Naive thymus-derived CD8-positive, alpha-beta T cell (primary cell): ENCODE measurements around the gene PTBP2. TPM values are rescaled to one million over a fixed set of nuclear protein-coding genes. Genes with fewer than 3 reads are reported as not detected.
A peak's percentile ranks its signal among the peaks of the same experiment; 100 is the strongest.
"Not testable (repeated sequence)": the region's sequence is repeated elsewhere in the genome, so short reads cannot be mapped to it uniquely, and the experiment has no call there.

Source experiments
- ATAC-seq, 2 donors: fragments of 150-1000 bp; cut with Tn5 transposase in 1 of 2; sonication (Bioruptor Pico), chemical (Tn5 transposase) in 1 of 2; 1 replicate in 1 of 2; 2 replicates in 1 of 2; pipeline ENCODE4 v1.10.0; 2021; ENCODE audit warnings: mild to moderate bottlenecking in 2 of 2, moderate library complexity in 2 of 2
- POLR2A ChIA-PET: fragments of 350-600 bp; sonication (Branson Sonifier 250); formaldehyde crosslinking; loops from one replicate; lab custom pipeline; 2021; ENCODE audit warnings: antibody characterized with exemption; lab: Charles Lee
- DNase-seq, 10 donors: peaks; one replicate each; pipeline versions ENCODE4 v3.0.0 to v3.0.0-alpha.2; 2020 to 2022
- H3K27ac Mint-ChIP-seq, 10 donors: one replicate each; pipeline ENCODE4 v1.8.0; 2020 to 2022; ENCODE audit warnings: mild to moderate bottlenecking in 10 of 10, mixed read lengths in 10 of 10, moderate library complexity in 4 of 10, inconsistent platforms in 1 of 10
- H3K27me3 Mint-ChIP-seq, 5 donors: one replicate each; pipeline ENCODE4 v1.8.0; 2021 to 2022; ENCODE audit warnings: mixed read lengths in 5 of 5
- H3K36me3 Mint-ChIP-seq, 3 donors: one replicate each; pipeline ENCODE4 v1.8.0; 2020 to 2022; ENCODE audit warnings: mixed read lengths in 3 of 3, mild to moderate bottlenecking in 2 of 3, inconsistent platforms in 1 of 3
- H3K4me1 Mint-ChIP-seq, 4 donors: one replicate each; pipeline ENCODE4 v1.8.0; 2021 to 2022; ENCODE audit warnings: mixed read lengths in 4 of 4
- H3K4me3 Mint-ChIP-seq, 10 donors: one replicate each; pipeline ENCODE4 v1.8.0; 2020 to 2022; ENCODE audit warnings: mild to moderate bottlenecking in 10 of 10, mixed read lengths in 10 of 10, moderate library complexity in 6 of 10, inconsistent platforms in 1 of 10
- H3K9me3 Mint-ChIP-seq, 9 donors: one replicate each; pipeline ENCODE4 v1.8.0; 2020 to 2022; ENCODE audit warnings: mixed read lengths in 9 of 9, mild to moderate bottlenecking in 3 of 9, inconsistent platforms in 1 of 9, moderate library complexity in 1 of 9
- polyA plus RNA-seq, 3 donors: library from polyadenylated mRNA; unstranded; fragments of 300-500 nt; fragmentation: Illumina TruSeq; gene quantifications; one replicate each; pipeline ENCODE4 v1.2.3, GENCODE V29; 2021
- total RNA-seq, 8 experiments: library from RNA in 2 of 8; stranded (reverse) in 2 of 8; gene quantifications; one replicate each; pipeline ENCODE4 v1.2.3 and lab custom pipeline; 2021 to 2026

The PTBP2 gene
- total and polyA plus RNA-seq, 5 experiments from 2014 or later, result 1.4 to 22.1 (median 2.7) TPM

DNA sequence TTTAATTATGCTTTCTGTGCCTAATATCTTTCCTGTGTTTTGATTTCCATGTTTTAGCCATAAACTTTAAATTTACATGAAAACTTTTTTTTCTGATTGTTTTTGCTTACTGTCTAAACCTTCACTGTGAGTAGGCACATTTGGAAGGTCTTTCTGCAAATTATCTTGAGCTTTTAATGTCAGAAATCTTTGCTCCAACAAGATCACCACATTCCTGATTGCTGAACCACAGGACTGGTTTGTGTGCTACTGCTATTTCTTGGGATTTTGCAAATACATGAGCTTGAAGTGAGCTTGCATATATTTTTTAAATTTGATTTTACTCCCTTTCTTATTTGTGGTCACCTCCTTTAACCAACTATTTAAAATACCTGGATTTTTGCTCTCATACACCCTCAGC lies 61.3 kb downstream of the PTBP2 start:
- POLR2A ChIA-PET, result no interaction called here
- H3K27ac Mint-ChIP-seq, result peak overlapping the region in 1 of 10 donors; percentile 53
- no peaks in the 10 kb centered on the region for H3K9me3 Mint-ChIP-seq
- no peak overlapping the region for H3K4me3 Mint-ChIP-seq
- peaks cover 5 to 48% (median 39%) of the 10 kb centered on the region in 3 donors for H3K36me3 Mint-ChIP-seq
- DNase-seq (no peak), ATAC-seq (no peak)
- H3K4me1 Mint-ChIP-seq, result no peaks in the 10 kb centered on the region
- H3K27me3 Mint-ChIP-seq, result no peaks in the 10 kb centered on the region

DNA sequence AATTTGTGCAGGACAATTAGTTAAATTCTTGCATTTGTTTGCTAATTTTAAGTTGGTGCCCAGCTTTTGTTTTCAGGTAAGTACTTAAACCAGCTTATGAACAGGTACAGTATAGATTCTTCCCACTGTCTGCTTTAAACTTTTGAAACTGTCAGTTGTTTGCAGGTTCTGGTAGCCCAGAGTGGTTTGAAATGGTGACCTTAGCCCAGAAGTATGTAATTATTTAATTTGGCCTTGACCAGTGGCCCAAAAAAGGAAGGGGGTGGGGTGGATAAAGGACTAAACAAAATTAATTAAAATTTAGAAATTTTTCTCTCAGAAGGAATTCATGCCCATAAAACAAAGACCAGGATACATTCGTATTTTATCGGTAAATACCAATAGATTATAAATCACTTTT lies 69.0 kb downstream of the PTBP2 start:
- Mint-ChIP-seq H3K9me3 (no peaks in the 10 kb centered on the region), H3K4me1 (no peaks in the 10 kb centered on the region), H3K4me3 (no peak overlapping the region), H3K27me3 (no peaks in the 10 kb centered on the region), H3K27ac (no peak overlapping the region), H3K36me3 (peaks cover 6 to 53% (median 33%) of the 10 kb centered on the region in 3 donors)
- ATAC-seq (no peak), DNase-seq (no peak)
- POLR2A ChIA-PET, result no interaction called here

DNA sequence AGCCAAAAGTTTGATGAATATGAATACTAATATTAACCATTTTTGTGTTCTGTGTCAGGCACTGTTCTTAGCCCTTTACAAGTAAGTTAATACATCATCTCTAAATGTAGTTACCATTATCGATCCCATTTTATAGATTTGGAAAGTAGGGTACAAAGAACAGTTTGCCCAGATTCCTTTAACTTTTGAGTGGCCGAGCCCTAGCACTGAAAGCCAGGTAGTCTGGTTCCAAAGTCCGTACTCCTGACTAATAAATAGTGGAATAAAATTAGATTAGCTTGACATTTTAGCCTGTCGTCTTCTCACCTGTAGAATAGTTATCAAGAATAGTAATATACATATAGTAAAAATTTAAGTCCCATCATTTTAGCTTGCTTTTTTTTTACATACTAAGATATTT lies 70.6 kb downstream of the PTBP2 start:
- Mint-ChIP-seq H3K4me1 (peaks cover 0 to 8% (median 4%) of the 10 kb centered on the region in 4 donors), H3K27ac (no peak overlapping the region), H3K4me3 (no peak overlapping the region), H3K9me3 (peaks cover 0 to 14% (median 0%) of the 10 kb centered on the region in 9 donors), H3K27me3 (no peaks in the 10 kb centered on the region), H3K36me3 (peaks cover 6 to 45% (median 27%) of the 10 kb centered on the region in 3 donors)
- ATAC-seq (no peak), DNase-seq (no peak)
- POLR2A ChIA-PET, result no interaction called here

DNA sequence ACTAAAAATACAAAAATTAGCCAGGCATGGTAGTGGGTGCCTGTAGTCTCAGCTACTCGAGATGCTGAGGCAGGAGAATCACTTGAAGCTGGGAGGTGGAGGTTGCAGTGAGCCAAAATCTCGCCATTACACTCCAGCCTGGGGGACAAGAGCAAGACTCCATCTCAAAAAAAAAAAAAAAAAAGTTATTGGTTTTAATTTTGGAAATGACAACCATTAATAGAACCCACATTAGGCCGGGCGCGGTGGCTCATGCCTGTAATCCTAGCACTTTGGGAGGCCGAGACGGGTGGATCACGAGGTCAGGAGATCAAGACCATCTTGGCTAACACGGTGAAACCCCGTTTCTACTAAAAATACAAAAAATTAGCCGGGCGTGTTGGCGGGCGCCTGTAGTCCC lies 80.1 kb downstream of the PTBP2 start:
- H3K4me3 Mint-ChIP-seq, POLR2A ChIA-PET, DNase-seq, H3K27me3 Mint-ChIP-seq, H3K9me3 Mint-ChIP-seq, ATAC-seq: not testable (repeated sequence)
- peak overlapping the region in 1 of 10 donors; percentile 35 for H3K27ac Mint-ChIP-seq
- H3K4me1 Mint-ChIP-seq, result peaks cover 15 to 33% (median 18%) of the 10 kb centered on the region in 4 donors
- H3K36me3 Mint-ChIP-seq, result peaks cover 0 to 45% (median 26%) of the 10 kb centered on the region in 3 donors

GRCh38 chr1:96804648-96805047 lies 83.1 kb downstream of the PTBP2 start:
- Mint-ChIP-seq H3K4me3 (no peak overlapping the region), H3K9me3 (no peaks in the 10 kb centered on the region), H3K4me1 (peaks cover 14 to 39% (median 28%) of the 10 kb centered on the region in 4 donors), H3K36me3 (peaks cover 0 to 52% (median 19%) of the 10 kb centered on the region in 3 donors), H3K27me3 (no peaks in the 10 kb centered on the region), H3K27ac (no peak overlapping the region)
- ATAC-seq (no peak), DNase-seq (no peak)
- POLR2A ChIA-PET, result no interaction called here

DNA sequence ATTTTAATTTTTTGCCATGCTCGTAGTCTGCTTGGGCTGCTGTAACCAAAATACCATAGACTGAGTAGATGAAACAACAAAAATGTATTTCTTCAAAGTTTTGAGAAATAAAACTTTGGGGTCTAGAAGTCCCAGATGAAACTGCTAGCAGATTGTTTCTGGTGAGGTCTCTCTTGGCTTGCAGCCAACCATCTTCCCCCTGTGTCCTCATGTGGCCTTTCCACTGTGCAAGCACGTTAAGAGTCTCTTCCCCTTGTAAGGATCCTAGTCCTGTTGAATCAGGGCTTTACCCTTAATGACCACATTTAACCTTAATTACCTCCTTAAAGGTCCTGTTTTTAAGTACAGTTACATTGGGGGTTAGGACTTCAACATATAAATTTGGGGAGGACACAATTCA lies 86.6 kb downstream of the PTBP2 start:
- ATAC-seq (no peak), DNase-seq (no peak)
- Mint-ChIP-seq H3K4me3 (no peak overlapping the region), H3K9me3 (no peaks in the 10 kb centered on the region), H3K36me3 (peaks cover 11 to 72% (median 41%) of the 10 kb centered on the region in 3 donors), H3K4me1 (peaks cover 11 to 28% (median 22%) of the 10 kb centered on the region in 4 donors), H3K27me3 (no peaks in the 10 kb centered on the region), H3K27ac (peak overlapping the region in 3 of 10 donors; percentile 4 to 71 (median 39))
- POLR2A ChIA-PET, result no interaction called here

DNA sequence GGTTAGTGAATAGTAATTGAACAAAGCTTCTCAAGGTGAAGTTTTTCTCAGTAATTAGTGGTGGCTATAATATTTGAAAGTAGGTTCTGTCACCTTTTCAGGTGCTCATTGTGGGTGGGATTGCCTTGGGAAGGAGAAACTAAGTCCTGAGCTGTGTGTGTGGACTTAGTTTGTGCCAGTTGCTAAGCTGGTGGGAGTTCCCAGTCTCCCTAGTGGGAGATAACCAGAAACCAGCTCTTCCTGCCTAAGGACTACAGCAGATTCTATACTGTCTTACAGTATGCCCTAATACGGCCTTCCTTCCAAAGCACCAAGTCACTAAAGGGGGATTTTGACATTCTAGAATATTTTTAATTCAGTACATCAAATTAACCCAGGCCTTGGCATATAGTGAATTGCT lies 94.3 kb downstream of the PTBP2 start:
- Mint-ChIP-seq H3K4me3 (no peak overlapping the region), H3K27me3 (no peaks in the 10 kb centered on the region), H3K9me3 (no peaks in the 10 kb centered on the region), H3K4me1 (peaks cover 0 to 3% (median under 1%) of the 10 kb centered on the region in 4 donors), H3K27ac (peak overlapping the region in 4 of 10 donors; percentile 54 to 88 (median 72)), H3K36me3 (peaks cover 12 to 41% (median 25%) of the 10 kb centered on the region in 3 donors)
- DNase-seq (no peak), ATAC-seq (no peak)
- POLR2A ChIA-PET, result no interaction called here

DNA sequence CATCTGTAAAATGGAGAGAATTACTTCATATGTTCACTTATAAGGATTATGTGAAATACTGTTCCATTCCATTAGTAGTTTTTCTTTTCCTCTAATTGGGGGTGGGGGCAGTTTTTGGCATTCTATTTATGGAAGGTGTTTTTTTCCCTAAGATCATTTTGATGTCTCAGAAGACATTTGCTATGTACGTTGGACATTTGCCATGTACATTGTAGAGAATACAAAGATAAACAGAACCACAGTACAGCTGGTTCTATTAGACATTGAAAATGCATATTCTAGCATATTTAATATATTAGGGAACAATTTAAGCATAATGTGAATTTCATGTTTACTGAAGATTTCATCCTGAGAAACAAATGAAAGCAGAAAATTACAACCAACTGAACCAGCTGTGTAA lies 98.5 kb downstream of the PTBP2 start:
- ATAC-seq (no peak), DNase-seq (no peak)
- H3K36me3 Mint-ChIP-seq, result peaks cover 0 to 7% (median 4%) of the 10 kb centered on the region in 3 donors
- POLR2A ChIA-PET, result no interaction called here
- H3K9me3 Mint-ChIP-seq, result no peaks in the 10 kb centered on the region
- no peak overlapping the region for H3K27ac Mint-ChIP-seq
- H3K4me1 Mint-ChIP-seq, result peaks cover 0 to 3% (median 1%) of the 10 kb centered on the region in 4 donors
- no peaks in the 10 kb centered on the region for H3K27me3 Mint-ChIP-seq
- H3K4me3 Mint-ChIP-seq, result no peak overlapping the region

- Mint-ChIP-seq H3K9me3 (no peaks in the 10 kb centered on the region), H3K4me1 (peaks cover 0 to 5% (median 1%) of the 10 kb centered on the region in 4 donors), H3K4me3 (no peak overlapping the region), H3K36me3 (peaks cover 0 to 6% (median 4%) of the 10 kb centered on the region in 3 donors), H3K27me3 (no peaks in the 10 kb centered on the region), H3K27ac (peak overlapping the region in 1 of 10 donors; percentile 20)
- POLR2A ChIA-PET, result no interaction called here
- DNase-seq (no peak), ATAC-seq (no peak)
These were observed 99.1 kb downstream of the PTBP2 start for GRCh38 chr1:96820671-96821070.

DNA sequence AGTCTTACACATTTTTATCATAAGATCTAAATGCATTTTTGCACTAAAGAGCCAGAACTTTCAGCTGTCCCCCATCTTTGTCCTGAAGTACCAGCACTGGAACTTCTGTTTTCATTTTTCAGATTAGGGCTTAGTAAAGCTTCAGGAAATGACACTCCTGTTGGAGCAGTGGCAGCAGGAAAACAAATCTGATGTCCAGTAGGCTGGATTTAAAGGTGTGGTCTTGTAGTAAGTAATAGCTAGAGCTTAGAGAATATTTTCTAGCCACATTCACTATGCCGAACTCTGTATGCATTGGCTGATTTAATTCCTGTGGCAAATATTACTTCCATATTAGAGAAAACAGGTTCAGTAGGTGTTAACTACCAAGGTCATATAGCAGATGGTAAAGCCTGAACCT lies 103.6 kb downstream of the PTBP2 start:
- H3K4me3 Mint-ChIP-seq, result no peak overlapping the region
- H3K27me3 Mint-ChIP-seq, result no peaks in the 10 kb centered on the region
- POLR2A ChIA-PET, result no interaction called here
- H3K4me1 Mint-ChIP-seq, result peaks cover 0 to 5% (median 1%) of the 10 kb centered on the region in 4 donors
- ATAC-seq (no peak), DNase-seq (no peak)
- peak overlapping the region in 2 of 10 donors; percentile 14 to 75 for H3K27ac Mint-ChIP-seq
- H3K9me3 Mint-ChIP-seq, result no peaks in the 10 kb centered on the region
- peaks cover 0 to 6% (median 4%) of the 10 kb centered on the region in 3 donors for H3K36me3 Mint-ChIP-seq

DNA sequence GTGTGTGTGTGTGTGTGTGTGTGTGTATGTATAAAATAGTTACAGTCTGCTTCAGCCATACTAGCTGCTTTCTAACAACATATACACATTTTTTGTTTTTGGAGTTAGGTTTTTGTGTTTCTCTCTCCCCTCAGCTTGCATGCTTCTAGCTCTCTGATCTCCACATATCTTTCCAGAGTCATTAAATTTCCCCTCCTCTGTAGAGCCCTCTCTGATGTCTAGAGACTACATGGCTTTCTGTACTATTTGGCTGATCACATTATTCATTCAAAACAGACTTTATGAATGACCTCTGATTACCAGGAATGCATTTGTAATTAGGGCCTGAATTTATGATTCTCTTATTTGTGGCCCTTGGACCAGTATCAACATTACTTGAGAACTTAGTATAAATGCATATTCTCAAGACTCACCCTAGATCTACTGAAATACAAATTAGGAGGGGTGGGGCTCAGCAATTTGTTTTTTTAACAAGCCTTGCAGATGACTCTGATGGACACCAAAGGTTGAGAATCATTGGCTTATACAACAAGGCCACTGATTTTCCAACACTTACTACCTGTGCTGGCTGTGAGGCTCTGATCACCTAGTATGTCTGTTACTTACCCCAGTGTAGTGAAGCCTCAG lies 104.5 kb downstream of the PTBP2 start:
- Mint-ChIP-seq H3K9me3 (no peaks in the 10 kb centered on the region), H3K27ac (peak overlapping the region in 2 of 10 donors; percentile 13 to 44), H3K27me3 (no peaks in the 10 kb centered on the region), H3K4me3 (no peak overlapping the region), H3K36me3 (peaks cover 0 to 4% (median 4%) of the 10 kb centered on the region in 3 donors), H3K4me1 (peaks cover 0 to 3% (median 1%) of the 10 kb centered on the region in 4 donors)
- ATAC-seq, result no peak
- no peak for DNase-seq
- POLR2A ChIA-PET, result no interaction called here

GRCh38 chr1:96833376-96833775 lies 111.8 kb downstream of the PTBP2 start:
- H3K36me3 Mint-ChIP-seq, result no peaks in the 10 kb centered on the region
- DNase-seq (no peak), ATAC-seq (no peak)
- H3K4me1 Mint-ChIP-seq, result no peaks in the 10 kb centered on the region
- POLR2A ChIA-PET, result no interaction called here
- peaks cover 0 to 4% (median 0%) of the 10 kb centered on the region in 5 donors for H3K27me3 Mint-ChIP-seq
- H3K4me3 Mint-ChIP-seq, result no peak overlapping the region
- H3K27ac Mint-ChIP-seq, result no peak overlapping the region
- H3K9me3 Mint-ChIP-seq, result peaks cover 0 to 3% (median 0%) of the 10 kb centered on the region in 9 donors

DNA sequence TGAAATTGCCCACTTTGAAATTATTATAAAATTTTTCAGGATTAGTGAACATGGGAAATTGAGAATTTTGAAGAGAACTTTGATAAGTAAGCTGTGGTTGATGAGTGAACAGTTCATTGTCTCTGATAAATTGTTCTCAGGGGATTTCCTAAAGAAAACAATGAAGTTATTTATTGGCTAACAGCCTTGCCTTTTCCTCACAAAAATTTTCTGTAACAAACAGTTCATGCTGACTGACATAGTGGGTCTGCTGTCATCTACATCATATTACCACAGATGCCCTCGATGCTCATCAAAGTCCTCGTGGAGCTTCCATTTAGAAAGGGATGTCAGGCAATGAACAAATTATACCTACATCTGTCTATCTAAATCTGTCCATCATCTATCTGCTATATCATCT lies 113.4 kb downstream of the PTBP2 start:
- Mint-ChIP-seq H3K9me3 (peaks cover 0 to 3% (median 0%) of the 10 kb centered on the region in 9 donors), H3K27ac (no peak overlapping the region), H3K27me3 (peaks cover 0 to 11% (median 0%) of the 10 kb centered on the region in 5 donors), H3K36me3 (no peaks in the 10 kb centered on the region), H3K4me3 (no peak overlapping the region), H3K4me1 (no peaks in the 10 kb centered on the region)
- POLR2A ChIA-PET, result no interaction called here
- DNase-seq, result no peak
- no peak for ATAC-seq
